Smooth muscle cell (in vitro differentiated cells): ENCODE data around the gene SOX12. TPM values are rescaled to one million over a fixed set of nuclear protein-coding genes. Genes with fewer than 3 reads are reported as not detected.
A peak's percentile ranks its signal among the peaks of the same experiment; 100 is the strongest.

ENCODE experiments used
- DNase-seq: peaks from one replicate; lab custom pipeline; 2025; ENCODE audit not compliant: unreplicated experiment; lab: John Stamatoyannopoulos, UW
- H2AFZ ChIP-seq: fragments of 200-600 bp; sonication (generic); 2 replicates; pipeline ENCODE4 v1.6.0; 2016; ENCODE audit warnings: antibody characterized with exemption, low read depth, mild to moderate bottlenecking
- H3F3A ChIP-seq: fragments of 200-600 bp; sonication (generic); 2 replicates; pipeline ENCODE4 v1.6.0; 2017; ENCODE audit warnings: antibody characterized with exemption, low read depth
- H3K27ac ChIP-seq: fragments of 200-600 bp; sonication (generic); 2 replicates; pipeline ENCODE4 v1.5.1; 2016; ENCODE audit warnings: low read depth, mild to moderate bottlenecking
- H3K27me3 ChIP-seq: fragments of 200-600 bp; sonication (generic); 2 replicates; pipeline ENCODE4 v1.6.1; 2016; ENCODE audit warnings: low read depth, mild to moderate bottlenecking
- H3K36me3 ChIP-seq: fragments of 200-600 bp; sonication (generic); 2 replicates; pipeline ENCODE4 v1.5.1; 2016; ENCODE audit warnings: low read depth
- H3K4me1 ChIP-seq: fragments of 200-600 bp; sonication (generic); 2 replicates; pipeline ENCODE4 v1.5.1; 2016; ENCODE audit warnings: low read depth
- H3K4me2 ChIP-seq: fragments of 200-600 bp; sonication (generic); 2 replicates; pipeline ENCODE4 v1.6.0; 2016; ENCODE audit warnings: mild to moderate bottlenecking
- H3K4me3 ChIP-seq: fragments of 200-600 bp; sonication (generic); 2 replicates; pipeline ENCODE4 v1.5.1; 2016; ENCODE audit warnings: mild to moderate bottlenecking
- H3K79me2 ChIP-seq: fragments of 200-600 bp; sonication (generic); 2 replicates; pipeline ENCODE4 v1.6.0; 2016; ENCODE audit warnings: low read depth, mild to moderate bottlenecking
- H3K9ac ChIP-seq: fragments of 200-600 bp; sonication (generic); 2 replicates; pipeline ENCODE4 v1.6.0; 2016; ENCODE audit warnings: low read depth
- H3K9me3 ChIP-seq: fragments of 200-600 bp; sonication (generic); replicated peaks from 2 replicates; pipeline ENCODE4 v1.5.1; 2016; ENCODE audit warnings: low read depth
- H4K20me1 ChIP-seq: fragments of 200-600 bp; sonication (generic); 2 replicates; pipeline ENCODE4 v1.6.0; 2016; ENCODE audit warnings: low read depth
- WGBS: methylation state at CpG from one replicate; pipeline ENCODE4 v1.1.7; 2016; ENCODE audit warnings: low lambda C conversion rate; 5-methylcytosine and 5-hydroxymethylcytosine counted together
- polyA plus RNA-seq: library from polyadenylated mRNA; unstranded; fragments of >200 nt; fragmentation: Nextera tagmentation; extraction: Ambion mirVana; gene quantifications from 2 replicates; pipeline ENCODE4 v1.2.1, GENCODE V29; 2016
- total RNA-seq: library from RNA; depleted of rRNA; stranded (reverse); fragments of >200 nt; gene quantifications from 2 replicates; pipeline ENCODE4 v1.2.3, GENCODE V29; 2014
- TF ChIP-seq, protein P1 (sequence below): fragments of 200-600 bp; sonication (generic); IDR thresholded peaks from 2 replicates; pipeline ENCODE4 v1.5.1; 2017; ENCODE audit warnings: borderline replicate concordance, mild to moderate bottlenecking, antibody characterized with exemption; ENCODE audit not compliant: insufficient read depth, poor library complexity, severe bottlenecking

Gene SOX12
- total and polyA plus RNA-seq, 2 experiments from 2014 or later, result 7.1 to 17.7 TPM

- H2AFZ ChIP-seq, result peak within 1 kb of the TSS; percentile 90
- DNase-seq, result peak; percentile 65
- H3K9ac ChIP-seq, result peak within 1 kb of the TSS; percentile 78
- peaks cover 7% of the 10 kb centered on the region for H3K79me2 ChIP-seq
- peak within 1 kb of the TSS; percentile 72 for H3K4me3 ChIP-seq
- H4K20me1 ChIP-seq, result no peaks in the 10 kb centered on the region
- WGBS, result 2% methylated on average over 43 of the region's 43 CpGs
- TF ChIP-seq, protein P1, sequence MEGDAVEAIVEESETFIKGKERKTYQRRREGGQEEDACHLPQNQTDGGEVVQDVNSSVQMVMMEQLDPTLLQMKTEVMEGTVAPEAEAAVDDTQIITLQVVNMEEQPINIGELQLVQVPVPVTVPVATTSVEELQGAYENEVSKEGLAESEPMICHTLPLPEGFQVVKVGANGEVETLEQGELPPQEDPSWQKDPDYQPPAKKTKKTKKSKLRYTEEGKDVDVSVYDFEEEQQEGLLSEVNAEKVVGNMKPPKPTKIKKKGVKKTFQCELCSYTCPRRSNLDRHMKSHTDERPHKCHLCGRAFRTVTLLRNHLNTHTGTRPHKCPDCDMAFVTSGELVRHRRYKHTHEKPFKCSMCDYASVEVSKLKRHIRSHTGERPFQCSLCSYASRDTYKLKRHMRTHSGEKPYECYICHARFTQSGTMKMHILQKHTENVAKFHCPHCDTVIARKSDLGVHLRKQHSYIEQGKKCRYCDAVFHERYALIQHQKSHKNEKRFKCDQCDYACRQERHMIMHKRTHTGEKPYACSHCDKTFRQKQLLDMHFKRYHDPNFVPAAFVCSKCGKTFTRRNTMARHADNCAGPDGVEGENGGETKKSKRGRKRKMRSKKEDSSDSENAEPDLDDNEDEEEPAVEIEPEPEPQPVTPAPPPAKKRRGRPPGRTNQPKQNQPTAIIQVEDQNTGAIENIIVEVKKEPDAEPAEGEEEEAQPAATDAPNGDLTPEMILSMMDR, result peak; percentile 34
- peak within 1 kb of the TSS; percentile 93 for H3K27ac ChIP-seq
- H3K4me1 ChIP-seq, result peaks cover 3% of the 10 kb centered on the region
- H3K36me3 ChIP-seq, result no peaks in the 10 kb centered on the region
- no peaks in the 10 kb centered on the region for H3K27me3 ChIP-seq
- no peaks in the 10 kb centered on the region for H3K9me3 ChIP-seq
- peak within 1 kb of the TSS; percentile 97 for H3K4me2 ChIP-seq
- no peaks in the 10 kb centered on the region for H3F3A ChIP-seq
Measured at GRCh38 chr20:290084-290831, 35.1 kb upstream of the SOX12 start, which contains the start of gene C20orf96. C20orf96 (minus strand) TSS chr20:290750; CDS start chr20:290610, 140 bp downstream.

GRCh38 chr20:294602-295001, 30.8 kb upstream of the SOX12 start:
- Histone ChIP-seq H3K4me1 (peaks cover 13% of the 10 kb centered on the region), H3K27ac (no peak overlapping the region), H2AFZ (no peak overlapping the region), H3K4me2 (no peak overlapping the region), H3K9me3 (no peaks in the 10 kb centered on the region), H3K9ac (no peak overlapping the region), H3K27me3 (no peaks in the 10 kb centered on the region), H3K79me2 (peaks cover 30% of the 10 kb centered on the region), H3K36me3 (no peaks in the 10 kb centered on the region), H3K4me3 (no peak overlapping the region), H3F3A (peaks cover 7% of the 10 kb centered on the region), H4K20me1 (peaks cover 16% of the 10 kb centered on the region)
- 92% methylated on average over 5 of the region's 5 CpGs for WGBS
- TF ChIP-seq, protein P1, result no peak
- no peak for DNase-seq

DNA sequence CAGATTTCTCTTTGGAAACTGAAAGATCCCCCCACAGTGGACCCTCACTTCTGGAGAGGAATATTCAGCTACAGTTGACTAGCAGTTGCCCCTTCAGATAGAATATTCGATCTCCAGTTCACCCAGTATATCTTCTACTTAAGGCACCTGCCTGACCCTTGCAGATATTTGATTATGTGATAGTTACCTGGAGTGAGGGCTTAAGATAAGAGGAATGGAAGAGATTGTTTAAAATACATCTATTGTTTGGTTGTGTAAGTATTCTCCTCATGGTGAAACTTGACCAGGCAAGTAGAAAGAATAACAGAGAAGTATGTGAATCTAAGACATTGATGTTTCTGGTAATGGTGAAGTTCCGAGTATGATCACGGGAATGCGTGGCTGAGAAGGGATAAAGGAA, 29.5 kb upstream of the SOX12 start:
- DNase-seq, result no peak
- H3K9ac ChIP-seq, result no peak overlapping the region
- H3K4me1 ChIP-seq, result peaks cover 23% of the 10 kb centered on the region
- H3K79me2 ChIP-seq, result peaks cover 38% of the 10 kb centered on the region
- peaks cover 28% of the 10 kb centered on the region for H4K20me1 ChIP-seq
- H3K9me3 ChIP-seq, result no peaks in the 10 kb centered on the region
- no peak overlapping the region for H2AFZ ChIP-seq
- H3K4me3 ChIP-seq, result no peak overlapping the region
- peaks cover 11% of the 10 kb centered on the region for H3F3A ChIP-seq
- H3K4me2 ChIP-seq, result no peak overlapping the region
- H3K27ac ChIP-seq, result no peak overlapping the region
- H3K36me3 ChIP-seq, result no peaks in the 10 kb centered on the region
- TF ChIP-seq, protein P1, result no peak
- no peaks in the 10 kb centered on the region for H3K27me3 ChIP-seq
- WGBS, result 82% methylated on average over 4 of the region's 4 CpGs
